SU-DHL-6 (cell line): ENCODE data around the gene GOLGA5.

ENCODE experiments used
- EZH2phosphoT487 ChIP-seq: fragments of 200-600 bp; sonication (generic), shearing (Covaris generic); conservative IDR thresholded peaks from 2 replicates; pipeline ENCODE4 v1.6.1; 2018; ENCODE audit warnings: mild to moderate bottlenecking, antibody characterized with exemption, low read length, moderate library complexity, mixed read lengths
- TF ChIP-seq, protein P1 (sequence below): fragments of 200-600 bp; sonication (generic); IDR thresholded peaks from one replicate; pipeline ENCODE4 v1.5.1; 2017; ENCODE audit warnings: antibody characterized with exemption, mild to moderate bottlenecking, low read length, moderate library complexity; ENCODE audit not compliant: insufficient read depth, poor library complexity, severe bottlenecking

DNA sequence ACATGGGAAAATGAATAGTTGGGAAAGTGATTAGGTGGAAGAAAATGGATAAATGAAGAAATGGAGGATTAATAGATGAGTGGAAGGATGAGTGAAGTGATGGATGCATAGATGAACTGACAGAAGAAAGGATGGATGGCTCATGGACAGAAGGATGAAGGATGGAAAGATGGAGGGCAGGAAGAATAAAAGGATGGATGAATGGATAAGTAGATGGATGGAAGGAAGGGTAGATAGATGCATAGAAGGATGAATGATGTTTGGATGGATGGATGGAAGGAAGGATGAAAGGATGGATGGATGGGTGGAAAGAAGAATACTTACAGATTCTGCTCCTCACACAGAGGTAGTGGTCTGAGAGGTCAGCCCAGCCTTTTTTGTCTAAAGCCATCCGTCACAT lies 93.1 kb downstream of the GOLGA5 start:
- TF ChIP-seq, protein P1, sequence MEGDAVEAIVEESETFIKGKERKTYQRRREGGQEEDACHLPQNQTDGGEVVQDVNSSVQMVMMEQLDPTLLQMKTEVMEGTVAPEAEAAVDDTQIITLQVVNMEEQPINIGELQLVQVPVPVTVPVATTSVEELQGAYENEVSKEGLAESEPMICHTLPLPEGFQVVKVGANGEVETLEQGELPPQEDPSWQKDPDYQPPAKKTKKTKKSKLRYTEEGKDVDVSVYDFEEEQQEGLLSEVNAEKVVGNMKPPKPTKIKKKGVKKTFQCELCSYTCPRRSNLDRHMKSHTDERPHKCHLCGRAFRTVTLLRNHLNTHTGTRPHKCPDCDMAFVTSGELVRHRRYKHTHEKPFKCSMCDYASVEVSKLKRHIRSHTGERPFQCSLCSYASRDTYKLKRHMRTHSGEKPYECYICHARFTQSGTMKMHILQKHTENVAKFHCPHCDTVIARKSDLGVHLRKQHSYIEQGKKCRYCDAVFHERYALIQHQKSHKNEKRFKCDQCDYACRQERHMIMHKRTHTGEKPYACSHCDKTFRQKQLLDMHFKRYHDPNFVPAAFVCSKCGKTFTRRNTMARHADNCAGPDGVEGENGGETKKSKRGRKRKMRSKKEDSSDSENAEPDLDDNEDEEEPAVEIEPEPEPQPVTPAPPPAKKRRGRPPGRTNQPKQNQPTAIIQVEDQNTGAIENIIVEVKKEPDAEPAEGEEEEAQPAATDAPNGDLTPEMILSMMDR, result no peak
- TF ChIP-seq EZH2phosphoT487, result no peak
